DND-41 (cell line): ENCODE measurements around the gene CAMTA2.
A peak's percentile ranks its signal among the peaks of the same experiment; 100 is the strongest.

ENCODE experiments used
- ATAC-seq: fragments of 200-7000 bp; cut with Tn5 transposase; 3 replicates; pipeline ENCODE4 v1.9.1; 2021; ENCODE audit warnings: low read depth; ENCODE audit not compliant: insufficient read depth
- DNase-seq: peaks from one replicate; pipeline ENCODE4 v3.0.0-alpha.2; 2020
- H2AFZ ChIP-seq: 2 replicates; pipeline ENCODE4 v1.6.0; 2012; ENCODE audit warnings: low read depth, low read length
- H3K27ac ChIP-seq: 2 replicates; pipeline ENCODE4 v1.5.1; 2012; ENCODE audit warnings: low read length, inconsistent platforms
- H3K27me3 ChIP-seq: fragments of 200-600 bp; sonication (generic); 2 replicates; pipeline ENCODE4 v1.6.0; 2012; ENCODE audit warnings: low read length, mild to moderate bottlenecking, inconsistent platforms; ENCODE audit not compliant: insufficient read depth, poor library complexity
- H3K36me3 ChIP-seq: 2 replicates; pipeline ENCODE4 v1.5.1; 2012; ENCODE audit warnings: low read length, inconsistent platforms; ENCODE audit not compliant: insufficient read depth
- H3K4me1 ChIP-seq: 2 replicates; pipeline ENCODE4 v1.5.1; 2012; ENCODE audit warnings: mild to moderate bottlenecking, low read length; ENCODE audit not compliant: insufficient read depth
- H3K4me2 ChIP-seq: 2 replicates; pipeline ENCODE4 v1.6.0; 2012; ENCODE audit warnings: mild to moderate bottlenecking, moderate library complexity, low read length, inconsistent platforms; ENCODE audit not compliant: insufficient read depth
- H3K4me3 ChIP-seq, 2 experiments: fragments of 200-600 bp in 1 of 2; shearing (Covaris generic) in 1 of 2; 2 replicates each; pipeline ENCODE4 v1.5.1; 2012 to 2016; ENCODE audit warnings: inconsistent platforms in 2 of 2, low read length in 2 of 2, mild to moderate bottlenecking in 2 of 2, low read depth in 1 of 2, moderate library complexity in 1 of 2
- H3K79me2 ChIP-seq: 2 replicates; pipeline ENCODE4 v1.6.0; 2012; ENCODE audit warnings: low read length, inconsistent platforms; ENCODE audit not compliant: insufficient read depth
- H3K9ac ChIP-seq: 2 replicates; pipeline ENCODE4 v1.6.0; 2012; ENCODE audit warnings: low read depth, mild to moderate bottlenecking, inconsistent platforms, low read length, moderate library complexity
- H3K9me3 ChIP-seq: 2 replicates; pipeline ENCODE4 v1.5.1; 2012; ENCODE audit warnings: low read length, moderate library complexity, mild to moderate bottlenecking, inconsistent platforms; ENCODE audit not compliant: insufficient read depth, severe bottlenecking
- H4K20me1 ChIP-seq: 2 replicates; pipeline ENCODE4 v1.6.0; 2012; ENCODE audit warnings: low read length; ENCODE audit not compliant: insufficient read depth
- EZH2 ChIP-seq: IDR thresholded peaks from 3 replicates; pipeline ENCODE4 v1.6.1; 2012; ENCODE audit warnings: borderline replicate concordance, low read depth, mild to moderate bottlenecking, moderate library complexity, low read length, inconsistent platforms; ENCODE audit not compliant: severe bottlenecking
- TF ChIP-seq, protein P1 (sequence below): IDR thresholded peaks from 2 replicates; pipeline ENCODE4 v1.5.1; 2012; ENCODE audit warnings: borderline replicate concordance, low read length, moderate library complexity, mild to moderate bottlenecking; ENCODE audit not compliant: poor library complexity, severe bottlenecking; ENCODE audit errors: extremely low read depth

Gene CAMTA2

GRCh38 chr17:4945176-4945943 lies 42.1 kb downstream of the CAMTA2 start:
- ATAC-seq = no peak
- peak overlapping the region; percentile 98 for H3K9ac ChIP-seq

GRCh38 chr17:4944554-4945175 lies 42.8 kb downstream of the CAMTA2 start:
- Histone ChIP-seq H3K4me3 (peak overlapping the region in 1 of 2 experiments; percentile 91; a peak in 1 of 4 replicates), H3K27me3 (no peaks in the 10 kb centered on the region), H3K9me3 (no peaks in the 10 kb centered on the region), H3K36me3 (peaks cover 70% of the 10 kb centered on the region), H3K9ac (peak overlapping the region; percentile 82; the same call in 1 of the 2 replicates), H2AFZ (no peak overlapping the region), H3K4me1 (peaks cover 70% of the 10 kb centered on the region), H3K79me2 (peaks cover 80% of the 10 kb centered on the region), H4K20me1 (peaks cover 60% of the 10 kb centered on the region), H3K27ac (peak overlapping the region; percentile 51), H3K4me2 (peak overlapping the region; percentile 97)
- ATAC-seq = no peak
- TF ChIP-seq, protein P1, sequence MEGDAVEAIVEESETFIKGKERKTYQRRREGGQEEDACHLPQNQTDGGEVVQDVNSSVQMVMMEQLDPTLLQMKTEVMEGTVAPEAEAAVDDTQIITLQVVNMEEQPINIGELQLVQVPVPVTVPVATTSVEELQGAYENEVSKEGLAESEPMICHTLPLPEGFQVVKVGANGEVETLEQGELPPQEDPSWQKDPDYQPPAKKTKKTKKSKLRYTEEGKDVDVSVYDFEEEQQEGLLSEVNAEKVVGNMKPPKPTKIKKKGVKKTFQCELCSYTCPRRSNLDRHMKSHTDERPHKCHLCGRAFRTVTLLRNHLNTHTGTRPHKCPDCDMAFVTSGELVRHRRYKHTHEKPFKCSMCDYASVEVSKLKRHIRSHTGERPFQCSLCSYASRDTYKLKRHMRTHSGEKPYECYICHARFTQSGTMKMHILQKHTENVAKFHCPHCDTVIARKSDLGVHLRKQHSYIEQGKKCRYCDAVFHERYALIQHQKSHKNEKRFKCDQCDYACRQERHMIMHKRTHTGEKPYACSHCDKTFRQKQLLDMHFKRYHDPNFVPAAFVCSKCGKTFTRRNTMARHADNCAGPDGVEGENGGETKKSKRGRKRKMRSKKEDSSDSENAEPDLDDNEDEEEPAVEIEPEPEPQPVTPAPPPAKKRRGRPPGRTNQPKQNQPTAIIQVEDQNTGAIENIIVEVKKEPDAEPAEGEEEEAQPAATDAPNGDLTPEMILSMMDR = no peak
- no peak for TF ChIP-seq EZH2
- DNase-seq = peak; percentile 44

More at GRCh38 chr17:4945176-4945943, 42.1 kb downstream of the CAMTA2 start:
- no peak overlapping the region for H2AFZ ChIP-seq
- H3K27me3 ChIP-seq = no peaks in the 10 kb centered on the region
- H3K4me2 ChIP-seq = peak overlapping the region; percentile 97
- peaks cover 74% of the 10 kb centered on the region for H3K4me1 ChIP-seq
- H4K20me1 ChIP-seq = peaks cover 60% of the 10 kb centered on the region
- peaks cover 84% of the 10 kb centered on the region for H3K79me2 ChIP-seq
- DNase-seq = peak; percentile 62
- TF ChIP-seq EZH2 = no peak
- TF ChIP-seq, protein P1 = no peak
- H3K9me3 ChIP-seq = no peaks in the 10 kb centered on the region
- peak overlapping the region in 1 of 2 experiments; percentile 91; a peak in 2 of 4 replicates for H3K4me3 ChIP-seq
- H3K36me3 ChIP-seq = peaks cover 70% of the 10 kb centered on the region
- peak overlapping the region; percentile 54 for H3K27ac ChIP-seq

- Histone ChIP-seq H3K4me1 (peaks cover 70% of the 10 kb centered on the region), H3K9me3 (no peaks in the 10 kb centered on the region), H3K27ac (peak overlapping the region; percentile 51), H3K4me2 (peak overlapping the region; percentile 97), H3K36me3 (peaks cover 70% of the 10 kb centered on the region), H3K4me3 (peak overlapping the region in 1 of 2 experiments; percentile 26; a peak in 1 of 4 replicates), H2AFZ (no peak overlapping the region), H3K9ac (peak overlapping the region; percentile 82; the same call in 1 of the 2 replicates), H3K27me3 (no peaks in the 10 kb centered on the region), H4K20me1 (peaks cover 60% of the 10 kb centered on the region), H3K79me2 (peaks cover 85% of the 10 kb centered on the region)
- DNase-seq (peak; percentile 73), ATAC-seq (peak; percentile 27)
- TF ChIP-seq, protein P1 = no peak
- no peak for TF ChIP-seq EZH2
These were observed 43.3 kb downstream of the CAMTA2 start for GRCh38 chr17:4944163-4944553.
